GM10248 (cell line): ENCODE measurements around the gene GSG1L.

Source experiments
- CTCF ChIA-PET: fragments of 300-600 bp; sonication (Branson Sonifier 250); formaldehyde crosslinking; extraction: SDS; loops from one replicate; lab custom pipeline; 2021; ENCODE audit warnings: antibody characterized with exemption; lab: Yijun Ruan, JAX
- POLR2A ChIA-PET: fragments of 350-650 bp; sonication (Branson Sonifier 250); formaldehyde crosslinking; extraction: SDS; loops from one replicate; lab custom pipeline; 2020; ENCODE audit warnings: antibody characterized with exemption; lab: Yijun Ruan, JAX
- DNase-seq: peaks from one replicate; pipeline ENCODE4 v3.0.0; 2012; ENCODE audit errors: extremely low spot score
- TF ChIP-seq, protein P1 (sequence below): IDR thresholded peaks from 2 replicates; pipeline ENCODE4 v1.5.1; 2012; ENCODE audit warnings: mild to moderate bottlenecking, low read depth; ENCODE audit errors: extremely low read depth, missing control alignments, control extremely low read depth

Gene GSG1L

GRCh38 chr16:27839419-27839818 lies 224.1 kb downstream of the GSG1L start:
- ChIA-PET CTCF (no interaction called here), POLR2A (no interaction called here)

GRCh38 chr16:27838536-27839175 lies 224.9 kb downstream of the GSG1L start:
- ChIA-PET POLR2A (no interaction called here), CTCF (no interaction called here)
- no peak for DNase-seq
- TF ChIP-seq, protein P1, sequence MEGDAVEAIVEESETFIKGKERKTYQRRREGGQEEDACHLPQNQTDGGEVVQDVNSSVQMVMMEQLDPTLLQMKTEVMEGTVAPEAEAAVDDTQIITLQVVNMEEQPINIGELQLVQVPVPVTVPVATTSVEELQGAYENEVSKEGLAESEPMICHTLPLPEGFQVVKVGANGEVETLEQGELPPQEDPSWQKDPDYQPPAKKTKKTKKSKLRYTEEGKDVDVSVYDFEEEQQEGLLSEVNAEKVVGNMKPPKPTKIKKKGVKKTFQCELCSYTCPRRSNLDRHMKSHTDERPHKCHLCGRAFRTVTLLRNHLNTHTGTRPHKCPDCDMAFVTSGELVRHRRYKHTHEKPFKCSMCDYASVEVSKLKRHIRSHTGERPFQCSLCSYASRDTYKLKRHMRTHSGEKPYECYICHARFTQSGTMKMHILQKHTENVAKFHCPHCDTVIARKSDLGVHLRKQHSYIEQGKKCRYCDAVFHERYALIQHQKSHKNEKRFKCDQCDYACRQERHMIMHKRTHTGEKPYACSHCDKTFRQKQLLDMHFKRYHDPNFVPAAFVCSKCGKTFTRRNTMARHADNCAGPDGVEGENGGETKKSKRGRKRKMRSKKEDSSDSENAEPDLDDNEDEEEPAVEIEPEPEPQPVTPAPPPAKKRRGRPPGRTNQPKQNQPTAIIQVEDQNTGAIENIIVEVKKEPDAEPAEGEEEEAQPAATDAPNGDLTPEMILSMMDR = no peak

More at GRCh38 chr16:27839419-27839818, 224.1 kb downstream of the GSG1L start:
- TF ChIP-seq, protein P1 = no peak
- no peak for DNase-seq

GRCh38 chr16:27829975-27830374 lies 233.5 kb downstream of the GSG1L start:
- POLR2A ChIA-PET = no interaction called here
- CTCF ChIA-PET = no interaction called here

GRCh38 chr16:27828671-27829070 lies 234.8 kb downstream of the GSG1L start:
- ChIA-PET POLR2A (no interaction called here), CTCF (no interaction called here)
- TF ChIP-seq, protein P1 = no peak
- DNase-seq = no peak

More at GRCh38 chr16:27829975-27830374, 233.5 kb downstream of the GSG1L start:
- TF ChIP-seq, protein P1 = no peak
- DNase-seq = no peak

DNA sequence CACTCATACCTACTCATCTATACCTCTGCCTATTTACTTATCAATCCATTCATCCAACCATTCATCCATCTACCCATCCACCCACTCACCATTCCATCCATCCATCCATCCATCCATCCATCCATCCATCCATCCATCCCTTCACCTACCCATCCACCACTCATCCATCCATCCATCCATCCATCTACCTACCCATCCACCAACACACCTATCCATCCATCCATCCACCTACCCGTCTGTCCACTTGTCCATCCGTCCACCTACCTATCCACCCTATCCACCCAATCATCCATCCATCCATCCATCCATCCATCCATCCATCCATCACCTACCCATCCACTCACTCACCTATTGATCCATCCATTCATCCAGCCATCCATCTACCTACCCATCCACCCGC lies 235.7 kb downstream of the GSG1L start:
- ChIA-PET POLR2A (no interaction called here), CTCF (no interaction called here)
- DNase-seq = no peak
- TF ChIP-seq, protein P1 = no peak

DNA sequence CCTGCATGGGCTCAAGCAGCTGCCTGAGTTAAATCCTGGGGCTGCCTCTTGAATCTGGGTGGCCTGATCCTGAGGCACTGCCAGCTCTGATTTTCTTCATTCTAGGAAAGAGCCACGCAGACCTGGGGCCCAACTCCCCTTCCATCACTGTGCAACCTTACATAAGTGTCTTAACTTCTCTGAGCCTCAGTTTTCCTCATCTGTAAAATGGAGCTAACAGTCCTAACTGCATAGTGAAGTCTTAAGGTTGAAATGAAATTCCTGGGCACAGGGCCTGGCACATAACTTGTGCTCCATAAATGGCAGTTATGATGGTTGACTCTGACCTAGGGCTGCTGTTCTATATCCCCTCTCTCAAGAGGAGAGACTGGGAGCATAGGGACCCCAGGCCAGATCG lies 236.6 kb downstream of the GSG1L start:
- no peak for DNase-seq
- POLR2A ChIA-PET = no interaction called here
- CTCF ChIA-PET = no interaction called here
- TF ChIP-seq, protein P1 = no peak
